ENCODE measurements around the gene TSPAN5. TPM values are rescaled to one million over a fixed set of nuclear protein-coding genes. Genes with fewer than 3 reads are reported as not detected.

TSPAN5 gene
- polyA plus RNA-seq, 1 donor (not counting 4 experiments of a cell fraction or from before 2014, with no cell fraction given), result 45.5 TPM

GRCh38 chr4:98501383-98501782, 157.0 kb downstream of the TSPAN5 start:
- no peak overlapping the region for H3K4me3 ChIP-seq (ENCODE audit: control insufficient read depth in 2 of 3, extremely low read depth in 1 of 3, insufficient read depth in 2 of 3, low read depth in 1 of 3, low read length in 3 of 3)
- TF ChIP-seq EZH2 (IDR thresholded peaks at IDR 0.05; ENCODE audit: low read length) (no peak), CTCF (optimal IDR thresholded peaks at IDR 0.05 in 1 of 3, IDR thresholded peaks at IDR 0.05 in 1 of 3, conservative IDR thresholded peaks at IDR 0.05 in 1 of 3; ENCODE audit: extremely low read depth in 1 of 3, insufficient read depth in 2 of 3, low read length in 3 of 3) (no peak)
- peaks cover 3% of the 10 kb centered on the region for H3K4me1 ChIP-seq (ENCODE audit: control insufficient read depth, extremely low read depth, insufficient read depth, low read length)
- H3K9me1 ChIP-seq (ENCODE audit: control insufficient read depth, extremely low read depth, insufficient read depth, low read length), result no peaks in the 10 kb centered on the region
- H3K79me2 ChIP-seq (ENCODE audit: control insufficient read depth, insufficient read depth, low read length), result no peaks in the 10 kb centered on the region
- H4K20me1 ChIP-seq (ENCODE audit: control insufficient read depth, extremely low read depth, insufficient read depth, low read length), result no peaks in the 10 kb centered on the region
- dilution Hi-C loops (cut with MboI; ENCODE audit: extremely low pct_ligation_motif_present, low sequenced_read_pairs), result no loop called here
- H2AFZ ChIP-seq (ENCODE audit: control insufficient read depth, low read length), result no peak overlapping the region
- no peak overlapping the region for H3K4me2 ChIP-seq (ENCODE audit: control insufficient read depth, extremely low read depth, insufficient read depth, low read depth, low read length)
- H3K27ac ChIP-seq (ENCODE audit: control insufficient read depth, insufficient read depth, low read length), result no peak overlapping the region
- H3K9me3 ChIP-seq (ENCODE audit: control insufficient read depth, low read depth, low read length), result peaks cover 2% of the 10 kb centered on the region
- no peak for DNase-seq (ENCODE audit: low read depth, low spot score)
- H3K27me3 ChIP-seq (ENCODE audit: control insufficient read depth, extremely low read depth, insufficient read depth, low read length), result no peaks in the 10 kb centered on the region
- FAIRE-seq, result no peak
- peaks cover 0 to 6% of the 10 kb centered on the region in 2 experiments for H3K36me3 ChIP-seq (ENCODE audit: control insufficient read depth in 2 of 2, extremely low read depth in 1 of 2, insufficient read depth in 2 of 2, low read length in 2 of 2)
- no peak overlapping the region for H3K9ac ChIP-seq (ENCODE audit: control insufficient read depth, extremely low read depth, insufficient read depth, low read length)

- Histone ChIP-seq H3K9me1 (ENCODE audit: control insufficient read depth, extremely low read depth, insufficient read depth, low read length) (no peaks in the 10 kb centered on the region), H3K4me2 (ENCODE audit: control insufficient read depth, extremely low read depth, insufficient read depth, low read depth, low read length) (no peak overlapping the region), H3K9me3 (ENCODE audit: control insufficient read depth, low read depth, low read length) (peaks cover 2% of the 10 kb centered on the region), H3K79me2 (ENCODE audit: control insufficient read depth, insufficient read depth, low read length) (peaks cover 6% of the 10 kb centered on the region), H2AFZ (ENCODE audit: control insufficient read depth, low read length) (no peak overlapping the region), H3K27me3 (ENCODE audit: control insufficient read depth, extremely low read depth, insufficient read depth, low read length) (no peaks in the 10 kb centered on the region), H3K4me3 (ENCODE audit: control insufficient read depth in 2 of 3, extremely low read depth in 1 of 3, insufficient read depth in 2 of 3, low read depth in 1 of 3, low read length in 3 of 3) (no peak overlapping the region), H3K36me3 (ENCODE audit: control insufficient read depth in 2 of 2, extremely low read depth in 1 of 2, insufficient read depth in 2 of 2, low read length in 2 of 2) (peaks cover 0 to 6% of the 10 kb centered on the region in 2 experiments), H3K27ac (ENCODE audit: control insufficient read depth, insufficient read depth, low read length) (no peak overlapping the region), H3K4me1 (ENCODE audit: control insufficient read depth, extremely low read depth, insufficient read depth, low read length) (peaks cover 3% of the 10 kb centered on the region), H4K20me1 (ENCODE audit: control insufficient read depth, extremely low read depth, insufficient read depth, low read length) (no peaks in the 10 kb centered on the region), H3K9ac (ENCODE audit: control insufficient read depth, extremely low read depth, insufficient read depth, low read length) (no peak overlapping the region)
- DNase-seq (ENCODE audit: low read depth, low spot score) (no peak), FAIRE-seq (no peak)
- dilution Hi-C loops (cut with MboI; ENCODE audit: extremely low pct_ligation_motif_present, low sequenced_read_pairs), result no loop called here
- no peak for TF ChIP-seq EZH2 (IDR thresholded peaks at IDR 0.05; ENCODE audit: low read length)
- TF ChIP-seq CTCF (optimal IDR thresholded peaks at IDR 0.05 in 1 of 3, IDR thresholded peaks at IDR 0.05 in 1 of 3, conservative IDR thresholded peaks at IDR 0.05 in 1 of 3; ENCODE audit: extremely low read depth in 1 of 3, insufficient read depth in 2 of 3, low read length in 3 of 3), result no peak
Measured at GRCh38 chr4:98498774-98499173, 159.6 kb downstream of the TSPAN5 start.
